Tibial nerve (tissue), 4 donors: Measurements from ENCODE around the gene BDKRB2.

Experiments
- CTCF ChIP-seq, 5 experiments: fragments of 200-600 bp in 3 of 5; fragments of 450-650 bp in 2 of 5; sonication (generic) in 3 of 5; IDR thresholded peaks; one replicate each; pipeline ENCODE4 v1.5.1; 2016 to 2019; ENCODE audit warnings: antibody characterized with exemption in 5 of 5, mild to moderate bottlenecking in 3 of 5, moderate library complexity in 2 of 5
- EP300 ChIP-seq, 2 donors: sonication (generic); formaldehyde crosslinking; IDR thresholded peaks; one replicate each; pipeline ENCODE4 v1.6.1; 2017; ENCODE audit warnings: antibody characterized with exemption in 2 of 2, mild to moderate bottlenecking in 1 of 2

GRCh38 chr14:96271421-96271762, 66.8 kb downstream of the BDKRB2 start:
- TF ChIP-seq CTCF (IDR thresholded peaks at IDR 0.05) (no peak), EP300 (IDR thresholded peaks at IDR 0.05) (no peak)
